Astrocyte (in vitro differentiated cells and primary cell): ENCODE data around the gene WBP1L. TPM values are rescaled to one million over a fixed set of nuclear protein-coding genes. Genes with fewer than 3 reads are reported as not detected.
A peak's percentile ranks its signal among the peaks of the same experiment; 100 is the strongest.
"Not testable (repeated sequence)": the region's sequence is repeated elsewhere in the genome, so short reads cannot be mapped to it uniquely, and the experiment has no call there.

ENCODE experiments used
- DNase-seq: peaks from one replicate; pipeline ENCODE4 v3.0.0-alpha.2; 2010; ENCODE audit warnings: low read depth
- FAIRE-seq: peaks from 2 replicates; lab custom pipeline; 2011; peaks lifted over from hg19 to GRCh38; lab: Jason Lieb, UNC
- H2AFZ ChIP-seq: 2 replicates; pipeline ENCODE4 v1.6.0; 2012; ENCODE audit warnings: low read depth, low read length, inconsistent platforms
- H3K27ac ChIP-seq: 2 replicates; pipeline ENCODE4 v1.5.1; 2011; ENCODE audit warnings: low read depth, low read length, inconsistent platforms
- H3K27me3 ChIP-seq: 2 replicates; pipeline ENCODE4 v1.6.0; 2011; ENCODE audit warnings: low read length, inconsistent platforms; ENCODE audit not compliant: insufficient read depth
- H3K36me3 ChIP-seq: 2 replicates; pipeline ENCODE4 v1.5.1; 2011; ENCODE audit warnings: low read length, inconsistent platforms; ENCODE audit not compliant: insufficient read depth
- H3K4me1 ChIP-seq: 2 replicates; pipeline ENCODE4 v1.5.1; 2011; ENCODE audit warnings: low read length, inconsistent platforms; ENCODE audit not compliant: insufficient read depth
- H3K4me2 ChIP-seq: 2 replicates; pipeline ENCODE4 v1.6.0; 2012; ENCODE audit warnings: low read length, inconsistent platforms
- H3K4me3 ChIP-seq: 2 replicates; pipeline ENCODE4 v1.5.1; 2011; ENCODE audit warnings: low read depth, mild to moderate bottlenecking, low read length, inconsistent platforms; ENCODE audit not compliant: insufficient read depth
- H3K79me2 ChIP-seq: 2 replicates; pipeline ENCODE4 v1.6.0; 2012; ENCODE audit warnings: mild to moderate bottlenecking, low read length, inconsistent platforms; ENCODE audit not compliant: insufficient read depth
- H3K9ac ChIP-seq: 2 replicates; pipeline ENCODE4 v1.6.0; 2012; ENCODE audit warnings: mild to moderate bottlenecking, low read length, inconsistent platforms
- H3K9me3 ChIP-seq: 2 replicates; pipeline ENCODE4 v1.5.1; 2012; ENCODE audit warnings: low read depth, mild to moderate bottlenecking, low read length, inconsistent platforms; ENCODE audit not compliant: insufficient read depth
- H4K20me1 ChIP-seq: 2 replicates; pipeline ENCODE4 v1.6.0; 2012; ENCODE audit warnings: low read length, inconsistent platforms; ENCODE audit not compliant: insufficient read depth
- H3K27ac Mint-ChIP-seq: one replicate; pipeline ENCODE4 v1.8.0; 2021; ENCODE audit warnings: mild to moderate bottlenecking, mixed read lengths; ENCODE audit not compliant: unreplicated experiment
- H3K27me3 Mint-ChIP-seq: one replicate; pipeline ENCODE4 v1.8.0; 2021; ENCODE audit warnings: low read depth, mixed read lengths; ENCODE audit not compliant: unreplicated experiment
- H3K36me3 Mint-ChIP-seq: one replicate; pipeline ENCODE4 v1.8.0; 2021; ENCODE audit warnings: low read depth, mixed read lengths; ENCODE audit not compliant: unreplicated experiment
- H3K4me1 Mint-ChIP-seq: one replicate; pipeline ENCODE4 v1.8.0; 2021; ENCODE audit warnings: low read depth, mixed read lengths; ENCODE audit not compliant: unreplicated experiment
- H3K4me3 Mint-ChIP-seq: one replicate; pipeline ENCODE4 v1.8.0; 2021; ENCODE audit warnings: mild to moderate bottlenecking, moderate library complexity, mixed read lengths; ENCODE audit not compliant: unreplicated experiment
- H3K9me3 Mint-ChIP-seq: one replicate; pipeline ENCODE4 v1.8.0; 2021; ENCODE audit warnings: mild to moderate bottlenecking, mixed read lengths; ENCODE audit not compliant: unreplicated experiment
- EZH2 ChIP-seq: IDR thresholded peaks from 2 replicates; pipeline ENCODE4 v1.6.1; 2012; ENCODE audit warnings: mild to moderate bottlenecking, low read length, inconsistent platforms; ENCODE audit not compliant: insufficient read depth
- total RNA-seq: library from RNA; stranded (reverse); gene quantifications from 2 replicates; pipeline ENCODE4 v1.2.1, GENCODE V29; 2021
- TF ChIP-seq, protein P1 (sequence below): IDR thresholded peaks from 2 replicates; pipeline ENCODE4 v1.5.1; 2011; ENCODE audit warnings: low read depth, mild to moderate bottlenecking, inconsistent platforms, low read length, moderate library complexity; ENCODE audit not compliant: insufficient read depth

WBP1L gene
- total RNA-seq, 1 donor from 2014 or later: 73.6 TPM

DNA sequence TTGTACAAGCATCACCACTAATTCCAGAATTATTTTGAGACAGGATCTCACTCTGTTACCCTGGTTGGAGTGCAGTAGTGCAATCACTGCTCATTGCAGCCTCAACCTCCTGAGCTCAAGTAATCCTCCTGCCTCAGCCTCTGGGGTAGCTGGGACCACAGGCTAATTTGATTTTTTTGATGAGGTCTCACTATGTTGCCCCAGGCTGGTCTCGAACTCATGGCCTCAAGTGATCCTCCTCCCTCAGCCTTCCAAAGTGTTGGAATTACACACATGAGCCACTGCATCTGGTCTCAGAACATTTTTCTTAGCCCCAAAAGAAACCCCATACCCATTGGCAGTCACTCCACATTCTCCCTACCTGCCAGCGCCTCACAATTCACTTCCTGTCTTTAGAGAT, 3.5 kb upstream of the WBP1L start:
- no peak overlapping the region for H3K27ac Mint-ChIP-seq
- Histone ChIP-seq H3K36me3 (peaks cover 5% of the 10 kb centered on the region), H3K4me2 (no peak overlapping the region), H3K27ac (no peak overlapping the region), H3K27me3 (no peaks in the 10 kb centered on the region), H3K4me1 (peaks cover 8% of the 10 kb centered on the region), H3K79me2 (peaks cover 15% of the 10 kb centered on the region), H2AFZ (no peak overlapping the region), H3K4me3 (no peak overlapping the region), H4K20me1 (no peaks in the 10 kb centered on the region), H3K9me3 (no peaks in the 10 kb centered on the region), H3K9ac (no peak overlapping the region)
- peaks cover 7% of the 10 kb centered on the region for H3K4me1 Mint-ChIP-seq
- H3K36me3 Mint-ChIP-seq: peaks cover 6% of the 10 kb centered on the region
- H3K27me3 Mint-ChIP-seq: no peaks in the 10 kb centered on the region
- no peak for TF ChIP-seq EZH2
- TF ChIP-seq, protein P1, sequence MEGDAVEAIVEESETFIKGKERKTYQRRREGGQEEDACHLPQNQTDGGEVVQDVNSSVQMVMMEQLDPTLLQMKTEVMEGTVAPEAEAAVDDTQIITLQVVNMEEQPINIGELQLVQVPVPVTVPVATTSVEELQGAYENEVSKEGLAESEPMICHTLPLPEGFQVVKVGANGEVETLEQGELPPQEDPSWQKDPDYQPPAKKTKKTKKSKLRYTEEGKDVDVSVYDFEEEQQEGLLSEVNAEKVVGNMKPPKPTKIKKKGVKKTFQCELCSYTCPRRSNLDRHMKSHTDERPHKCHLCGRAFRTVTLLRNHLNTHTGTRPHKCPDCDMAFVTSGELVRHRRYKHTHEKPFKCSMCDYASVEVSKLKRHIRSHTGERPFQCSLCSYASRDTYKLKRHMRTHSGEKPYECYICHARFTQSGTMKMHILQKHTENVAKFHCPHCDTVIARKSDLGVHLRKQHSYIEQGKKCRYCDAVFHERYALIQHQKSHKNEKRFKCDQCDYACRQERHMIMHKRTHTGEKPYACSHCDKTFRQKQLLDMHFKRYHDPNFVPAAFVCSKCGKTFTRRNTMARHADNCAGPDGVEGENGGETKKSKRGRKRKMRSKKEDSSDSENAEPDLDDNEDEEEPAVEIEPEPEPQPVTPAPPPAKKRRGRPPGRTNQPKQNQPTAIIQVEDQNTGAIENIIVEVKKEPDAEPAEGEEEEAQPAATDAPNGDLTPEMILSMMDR: no peak
- no peaks in the 10 kb centered on the region for H3K9me3 Mint-ChIP-seq
- no peak for FAIRE-seq
- no peak for DNase-seq
- H3K4me3 Mint-ChIP-seq: peak overlapping the region; percentile 16

DNA sequence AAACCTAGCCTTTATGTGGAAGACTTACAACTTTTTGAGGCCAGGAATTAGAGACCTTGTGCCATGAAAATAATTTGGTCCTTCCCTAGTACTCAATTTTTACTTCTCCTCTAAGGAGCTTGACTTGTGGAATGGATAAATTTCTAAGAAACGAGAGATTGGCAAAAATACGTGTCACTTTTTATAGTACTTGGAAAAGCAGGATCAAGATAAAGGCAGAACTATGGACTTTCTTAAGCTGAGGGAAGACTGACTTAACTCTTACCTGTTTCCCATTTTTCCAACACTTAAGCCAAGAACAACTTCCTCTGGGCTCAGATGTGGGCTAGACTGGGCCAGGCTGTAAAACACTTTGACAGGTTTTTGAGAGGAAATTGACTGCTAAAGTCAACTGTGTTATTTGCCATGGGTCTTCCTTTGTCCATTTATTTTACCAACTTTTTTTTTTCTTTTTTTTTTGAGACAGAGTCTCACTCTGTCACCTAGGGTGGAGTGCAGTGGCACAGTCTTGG, 2.0 kb upstream of the WBP1L start:
- DNase-seq (no peak), FAIRE-seq (no peak)
- Histone ChIP-seq H3K9me3 (no peaks in the 10 kb centered on the region), H4K20me1 (peaks cover 8% of the 10 kb centered on the region), H3K27me3 (no peaks in the 10 kb centered on the region), H2AFZ (no peak overlapping the region), H3K9ac (no peak overlapping the region), H3K4me2 (no peak overlapping the region), H3K27ac (no peak overlapping the region), H3K36me3 (peaks cover 5% of the 10 kb centered on the region), H3K79me2 (peaks cover 30% of the 10 kb centered on the region), H3K4me3 (no peak overlapping the region), H3K4me1 (peaks cover 8% of the 10 kb centered on the region)
- Mint-ChIP-seq H3K4me3 (no peak overlapping the region), H3K27me3 (no peaks in the 10 kb centered on the region), H3K9me3 (no peaks in the 10 kb centered on the region), H3K27ac (no peak overlapping the region), H3K36me3 (peaks cover 7% of the 10 kb centered on the region), H3K4me1 (peaks cover 23% of the 10 kb centered on the region)
- no peak for TF ChIP-seq EZH2
- TF ChIP-seq, protein P1: no peak

DNA sequence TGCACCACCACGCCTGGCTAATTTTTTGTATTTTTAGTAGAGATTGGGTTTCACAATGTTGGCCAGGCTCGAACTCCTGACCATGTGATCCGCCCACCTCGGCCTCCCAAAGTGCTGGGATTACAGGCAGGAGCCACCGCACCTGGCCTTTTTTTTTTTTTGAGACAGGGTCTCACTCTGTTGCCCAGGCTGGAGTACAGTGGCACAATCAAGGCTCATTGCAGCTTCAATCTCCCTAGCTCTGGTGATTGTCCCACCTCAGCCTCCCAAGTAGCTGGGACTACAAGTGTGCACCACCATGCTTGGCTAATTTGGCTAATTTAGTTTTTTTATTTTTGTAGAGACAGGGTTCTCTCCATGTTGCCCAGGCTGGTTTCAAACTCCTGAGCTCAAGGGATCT, 1.4 kb upstream of the WBP1L start:
- peaks cover 26% of the 10 kb centered on the region for H3K4me1 Mint-ChIP-seq
- H3K4me3 Mint-ChIP-seq, H3K4me2 ChIP-seq: not testable (repeated sequence)

More for the DNA sequence above, 1.4 kb upstream of the WBP1L start:
- DNase-seq, H3K27ac ChIP-seq, H3K27me3 ChIP-seq, H3K4me3 ChIP-seq, H3K9me3 ChIP-seq, H3K27ac Mint-ChIP-seq, H3K9ac ChIP-seq, H2AFZ ChIP-seq, H3K4me1 ChIP-seq, FAIRE-seq, H3K36me3 Mint-ChIP-seq, H3K27me3 Mint-ChIP-seq, H3K9me3 Mint-ChIP-seq, H3K36me3 ChIP-seq: not testable (repeated sequence)
- Histone ChIP-seq H3K79me2 (peaks cover 35% of the 10 kb centered on the region), H4K20me1 (peaks cover 11% of the 10 kb centered on the region)
